ENCODE results near the gene DDX41. TPM values are rescaled to one million over a fixed set of nuclear protein-coding genes. Genes with fewer than 3 reads are reported as not detected.
"Not testable (repeated sequence)": the region's sequence is repeated elsewhere in the genome, so short reads cannot be mapped to it uniquely, and the experiment has no call there.

DDX41 gene
- total and polyA plus RNA-seq, 7 donors = 47.8 to 78.4 (median 55.1) TPM

- H3K36me3 ChIP-seq = peaks cover 48 to 89% (median 70%) of the 10 kb centered on the region in 4 donors
- peak overlapping the region; percentile 95 to 99 (median 97) for H3K27ac ChIP-seq
- H3K4me1 ChIP-seq = peaks cover 0 to 97% (median 87%) of the 10 kb centered on the region in 4 donors
- intact Hi-C loops (cut with DNase I) = no loop called here
- no peaks in the 10 kb centered on the region for H3K27me3 ChIP-seq
- no peaks in the 10 kb centered on the region for H3K9me3 ChIP-seq
- 22 to 67% methylated on average over 26 of the region's 26 CpGs for WGBS, 2 donors
- H3K4me3 ChIP-seq = no peak overlapping the region
- DNase-seq = no peak
- TF ChIP-seq EP300 (IDR thresholded peaks at IDR 0.05) (no peak), CTCF (IDR thresholded peaks at IDR 0.05) (no peak), POLR2A (IDR thresholded peaks at IDR 0.05) (no peak), POLR2AphosphoS5 (IDR thresholded peaks at IDR 0.05) (no peak)
These were observed 27.5 kb downstream of the DDX41 start for GRCh38 chr5:177489119-177489716.

- Histone ChIP-seq H3K4me3 (no peak overlapping the region), H3K9me3 (no peaks in the 10 kb centered on the region), H3K4me1 (peaks cover 0 to 97% (median 86%) of the 10 kb centered on the region in 4 donors), H3K27me3 (no peaks in the 10 kb centered on the region), H3K27ac (peak overlapping the region; percentile 52 to 99 (median 96)), H3K36me3 (peaks cover 58 to 91% (median 77%) of the 10 kb centered on the region in 4 donors)
- WGBS, 2 donors = 91 to 92% methylated on average over 15 of the region's 15 CpGs
- intact Hi-C loops (cut with DNase I) = no loop called here
- TF ChIP-seq CTCF (IDR thresholded peaks at IDR 0.05) (no peak), POLR2A (IDR thresholded peaks at IDR 0.05) (no peak), POLR2AphosphoS5 (IDR thresholded peaks at IDR 0.05) (peak in 2 of 4 donors; percentile 34 to 44), EP300 (IDR thresholded peaks at IDR 0.05) (no peak)
- DNase-seq = no peak
These were observed 28.8 kb downstream of the DDX41 start for GRCh38 chr5:177487975-177488374.

- Histone ChIP-seq H3K36me3 (peaks cover 56 to 90% (median 72%) of the 10 kb centered on the region in 4 donors), H3K9me3 (no peaks in the 10 kb centered on the region), H3K4me1 (peaks cover 0 to 97% (median 85%) of the 10 kb centered on the region in 4 donors), H3K27me3 (no peaks in the 10 kb centered on the region), H3K27ac (peak overlapping the region; percentile 52 to 99 (median 96)), H3K4me3 (no peak overlapping the region)
- no peak for DNase-seq
- WGBS, 2 donors = 89 to 94% methylated on average over 8 of the region's 8 CpGs
- no peak for TF ChIP-seq EP300 (IDR thresholded peaks at IDR 0.05)
- peak in 1 of 4 donors; percentile 33 for TF ChIP-seq POLR2AphosphoS5 (IDR thresholded peaks at IDR 0.05)
- intact Hi-C loops (cut with DNase I) = no loop called here
These were observed 29.6 kb downstream of the DDX41 start for GRCh38 chr5:177487144-177487543.

- peaks cover 0 to 97% (median 85%) of the 10 kb centered on the region in 4 donors for H3K4me1 ChIP-seq
- intact Hi-C loops (cut with DNase I) = no loop called here
- TF ChIP-seq POLR2A (IDR thresholded peaks at IDR 0.05) (no peak), POLR2AphosphoS5 (IDR thresholded peaks at IDR 0.05) (peak in 2 of 4 donors; percentile 55 to 61), EP300 (IDR thresholded peaks at IDR 0.05) (no peak), CTCF (IDR thresholded peaks at IDR 0.05) (no peak)
- H3K27me3 ChIP-seq = no peaks in the 10 kb centered on the region
- H3K4me3 ChIP-seq = no peak overlapping the region
- 91 to 97% methylated on average over 3 of the region's 3 CpGs for WGBS, 2 donors
- H3K27ac ChIP-seq = peak overlapping the region; percentile 38 to 99 (median 96)
- peaks cover 48 to 91% (median 68%) of the 10 kb centered on the region in 4 donors for H3K36me3 ChIP-seq
- no peaks in the 10 kb centered on the region for H3K9me3 ChIP-seq
- DNase-seq = no peak
These were observed 30.5 kb downstream of the DDX41 start for GRCh38 chr5:177486256-177486655.

GRCh38 chr5:177485753-177486152, 31.0 kb downstream of the DDX41 start:
- 97 to 98% methylated on average over 3 of the region's 3 CpGs for WGBS, 2 donors
- intact Hi-C loops (cut with DNase I); DNase-seq; H3K4me3 ChIP-seq; H3K9me3 ChIP-seq; H3K27me3 ChIP-seq: not testable (repeated sequence)
- Histone ChIP-seq H3K27ac (peak overlapping the region; percentile 95 to 99 (median 96)), H3K36me3 (peaks cover 46 to 88% (median 64%) of the 10 kb centered on the region in 4 donors), H3K4me1 (peaks cover 0 to 96% (median 85%) of the 10 kb centered on the region in 4 donors)

Measured in sigmoid colon (tissue), 7 donors.